ENCODE measurements around the gene NKTR. TPM values are rescaled to one million over a fixed set of nuclear protein-coding genes. Genes with fewer than 3 reads are reported as not detected.

NKTR gene
- total and polyA plus RNA-seq, 2 of the 13 experiments (the other 11 are each of a cell fraction or from before 2014, with no cell fraction given), result 41.3 to 59.6 TPM

DNA sequence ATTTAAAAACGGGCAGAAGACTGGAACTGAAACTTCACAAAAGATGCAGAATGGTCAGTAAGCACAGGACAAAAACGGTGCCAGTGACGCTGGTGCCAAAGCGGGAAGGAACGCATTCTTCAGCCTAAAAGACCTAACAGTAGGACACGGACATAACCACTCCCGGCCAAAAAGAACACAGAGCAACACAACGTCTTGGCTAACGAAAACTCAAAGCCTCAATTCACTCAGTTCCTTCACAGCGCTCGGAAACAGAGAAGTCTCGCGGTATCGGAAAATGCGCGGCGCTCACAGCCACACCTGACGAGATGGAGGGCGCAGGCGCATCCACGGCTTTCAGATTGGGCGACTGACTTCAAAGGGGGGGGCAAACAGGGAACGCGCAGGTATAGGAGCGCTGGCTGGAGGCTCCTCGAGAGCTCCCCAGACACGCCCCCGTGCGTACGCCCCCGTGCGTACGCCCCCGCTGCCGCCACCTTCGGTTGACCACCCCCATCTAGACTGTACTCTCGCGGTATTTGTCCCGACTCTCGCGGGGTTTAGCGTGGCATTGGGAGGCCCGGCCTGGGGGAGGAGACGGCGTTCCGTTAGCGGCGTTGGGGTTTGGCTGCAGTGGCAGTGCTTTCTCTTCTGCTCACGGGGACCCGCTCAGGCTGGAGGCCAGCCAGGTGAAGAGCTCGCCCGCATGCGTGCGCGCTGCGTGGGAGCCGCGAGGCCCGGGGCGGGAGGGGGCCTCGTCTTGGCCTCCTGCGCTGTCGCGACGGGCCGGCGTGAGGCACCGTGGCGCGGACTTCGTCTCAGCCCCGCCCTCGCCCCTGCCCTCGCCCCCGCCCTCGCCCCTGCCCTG, at the start of gene NKTR (continued):
- TF ChIP-seq, protein P1, sequence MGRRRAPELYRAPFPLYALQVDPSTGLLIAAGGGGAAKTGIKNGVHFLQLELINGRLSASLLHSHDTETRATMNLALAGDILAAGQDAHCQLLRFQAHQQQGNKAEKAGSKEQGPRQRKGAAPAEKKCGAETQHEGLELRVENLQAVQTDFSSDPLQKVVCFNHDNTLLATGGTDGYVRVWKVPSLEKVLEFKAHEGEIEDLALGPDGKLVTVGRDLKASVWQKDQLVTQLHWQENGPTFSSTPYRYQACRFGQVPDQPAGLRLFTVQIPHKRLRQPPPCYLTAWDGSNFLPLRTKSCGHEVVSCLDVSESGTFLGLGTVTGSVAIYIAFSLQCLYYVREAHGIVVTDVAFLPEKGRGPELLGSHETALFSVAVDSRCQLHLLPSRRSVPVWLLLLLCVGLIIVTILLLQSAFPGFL (CRISPR knock-in tag; IDR thresholded peaks at IDR 0.05), result no peak
- TF ChIP-seq NAIF1 (CRISPR knock-in tag; IDR thresholded peaks at IDR 0.05; ENCODE audit: borderline replicate concordance) (peak; percentile 78; the same call in 1 of the 2 replicates), ATF1 (CRISPR knock-in tag; IDR thresholded peaks at IDR 0.05) (0 out of 2 replicates have a peak, but pooled peaks have one; percentile 32), NR1H2 (CRISPR knock-in tag; IDR thresholded peaks at IDR 0.05; ENCODE audit: borderline replicate concordance, low read depth) (no peak), GFI1 (CRISPR knock-in tag; IDR thresholded peaks at IDR 0.05; ENCODE audit: borderline replicate concordance) (0 out of 2 replicates have a peak, but pooled peaks have one; percentile 61), ZNF30 (CRISPR knock-in tag; IDR thresholded peaks at IDR 0.05) (peak; percentile 46; the same call in 1 of the 2 replicates), ZNF660 (CRISPR knock-in tag; IDR thresholded peaks at IDR 0.05; ENCODE audit: borderline replicate concordance, low read depth) (no peak), ZMYM4 (CRISPR knock-in tag; IDR thresholded peaks at IDR 0.05) (peak; percentile 98), TCF7L2 (IDR thresholded peaks at IDR 0.05; ENCODE audit: low read depth, low read length) (no peak), ZNF552 (CRISPR knock-in tag; IDR thresholded peaks at IDR 0.05; ENCODE audit: borderline replicate concordance) (0 out of 2 replicates have a peak, but pooled peaks have one; percentile 11), TAF1 (CRISPR knock-in tag; IDR thresholded peaks at IDR 0.05) (peak; percentile 94), ZNF749 (CRISPR knock-in tag; IDR thresholded peaks at IDR 0.05; ENCODE audit: borderline replicate concordance) (no peak; the same call in none of the 2 replicates), SP4 (CRISPR knock-in tag; IDR thresholded peaks at IDR 0.05) (peak; percentile 91), KDM2A (CRISPR knock-in tag; IDR thresholded peaks at IDR 0.05; ENCODE audit: borderline replicate concordance, low read depth) (peak; percentile 78; the same call in 1 of the 2 replicates), MEF2D (CRISPR knock-in tag; IDR thresholded peaks at IDR 0.05) (no peak; the same call in 1 of the 2 replicates), HNRNPK (IDR thresholded peaks at IDR 0.05; ENCODE audit: low read depth, low read length, poor library complexity, severe bottlenecking) (peak; percentile 94), GATA4 (IDR thresholded peaks at IDR 0.05; ENCODE audit: borderline replicate concordance, low read depth) (no peak; the same call in 1 of the 2 replicates), ZNF788 (CRISPR knock-in tag; IDR thresholded peaks at IDR 0.05; ENCODE audit: borderline replicate concordance) (peak; percentile 75)
- TF ChIP-seq, protein P2, sequence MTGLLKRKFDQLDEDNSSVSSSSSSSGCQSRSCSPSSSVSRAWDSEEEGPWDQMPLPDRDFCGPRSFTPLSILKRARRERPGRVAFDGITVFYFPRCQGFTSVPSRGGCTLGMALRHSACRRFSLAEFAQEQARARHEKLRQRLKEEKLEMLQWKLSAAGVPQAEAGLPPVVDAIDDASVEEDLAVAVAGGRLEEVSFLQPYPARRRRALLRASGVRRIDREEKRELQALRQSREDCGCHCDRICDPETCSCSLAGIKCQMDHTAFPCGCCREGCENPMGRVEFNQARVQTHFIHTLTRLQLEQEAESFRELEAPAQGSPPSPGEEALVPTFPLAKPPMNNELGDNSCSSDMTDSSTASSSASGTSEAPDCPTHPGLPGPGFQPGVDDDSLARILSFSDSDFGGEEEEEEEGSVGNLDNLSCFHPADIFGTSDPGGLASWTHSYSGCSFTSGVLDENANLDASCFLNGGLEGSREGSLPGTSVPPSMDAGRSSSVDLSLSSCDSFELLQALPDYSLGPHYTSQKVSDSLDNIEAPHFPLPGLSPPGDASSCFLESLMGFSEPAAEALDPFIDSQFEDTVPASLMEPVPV (CRISPR knock-in tag; IDR thresholded peaks at IDR 0.05), result peak; percentile 38
- TF ChIP-seq, protein P3, sequence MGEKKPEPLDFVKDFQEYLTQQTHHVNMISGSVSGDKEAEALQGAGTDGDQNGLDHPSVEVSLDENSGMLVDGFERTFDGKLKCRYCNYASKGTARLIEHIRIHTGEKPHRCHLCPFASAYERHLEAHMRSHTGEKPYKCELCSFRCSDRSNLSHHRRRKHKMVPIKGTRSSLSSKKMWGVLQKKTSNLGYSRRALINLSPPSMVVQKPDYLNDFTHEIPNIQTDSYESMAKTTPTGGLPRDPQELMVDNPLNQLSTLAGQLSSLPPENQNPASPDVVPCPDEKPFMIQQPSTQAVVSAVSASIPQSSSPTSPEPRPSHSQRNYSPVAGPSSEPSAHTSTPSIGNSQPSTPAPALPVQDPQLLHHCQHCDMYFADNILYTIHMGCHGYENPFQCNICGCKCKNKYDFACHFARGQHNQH (CRISPR knock-in tag; IDR thresholded peaks at IDR 0.05), result no peak
- TF ChIP-seq, protein P4, sequence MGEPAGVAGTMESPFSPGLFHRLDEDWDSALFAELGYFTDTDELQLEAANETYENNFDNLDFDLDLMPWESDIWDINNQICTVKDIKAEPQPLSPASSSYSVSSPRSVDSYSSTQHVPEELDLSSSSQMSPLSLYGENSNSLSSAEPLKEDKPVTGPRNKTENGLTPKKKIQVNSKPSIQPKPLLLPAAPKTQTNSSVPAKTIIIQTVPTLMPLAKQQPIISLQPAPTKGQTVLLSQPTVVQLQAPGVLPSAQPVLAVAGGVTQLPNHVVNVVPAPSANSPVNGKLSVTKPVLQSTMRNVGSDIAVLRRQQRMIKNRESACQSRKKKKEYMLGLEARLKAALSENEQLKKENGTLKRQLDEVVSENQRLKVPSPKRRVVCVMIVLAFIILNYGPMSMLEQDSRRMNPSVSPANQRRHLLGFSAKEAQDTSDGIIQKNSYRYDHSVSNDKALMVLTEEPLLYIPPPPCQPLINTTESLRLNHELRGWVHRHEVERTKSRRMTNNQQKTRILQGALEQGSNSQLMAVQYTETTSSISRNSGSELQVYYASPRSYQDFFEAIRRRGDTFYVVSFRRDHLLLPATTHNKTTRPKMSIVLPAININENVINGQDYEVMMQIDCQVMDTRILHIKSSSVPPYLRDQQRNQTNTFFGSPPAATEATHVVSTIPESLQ (CRISPR knock-in tag; conservative IDR thresholded peaks at IDR 0.05), result no peak
